Parathyroid adenoma (tissue), 2 donors: ENCODE results near the gene ULBP3.

Experiments used
- H2AFZ ChIP-seq: fragments of 300-600 bp; sonication (generic); one replicate; pipeline ENCODE4 v1.7.0; 2017; ENCODE audit warnings: antibody characterized with exemption, mild to moderate bottlenecking
- H3K27ac ChIP-seq: fragments of 300-600 bp; sonication (generic); one replicate; pipeline ENCODE4 v1.7.0; 2017
- H3K27me3 ChIP-seq: fragments of 300-600 bp; sonication (generic); one replicate; pipeline ENCODE4 v1.7.0; 2017; ENCODE audit warnings: low read length; ENCODE audit not compliant: control insufficient read depth, insufficient read depth
- H3K36me3 ChIP-seq: fragments of 300-600 bp; sonication (generic); one replicate; pipeline ENCODE4 v1.7.0; 2017; ENCODE audit warnings: low read length; ENCODE audit not compliant: control insufficient read depth, insufficient read depth
- H3K4me1 ChIP-seq: fragments of 300-600 bp; sonication (generic); one replicate; pipeline ENCODE4 v1.7.0; 2017; ENCODE audit warnings: control low read depth
- H3K4me2 ChIP-seq: fragments of 300-600 bp; sonication (generic); one replicate; pipeline ENCODE4 v1.7.0; 2017; ENCODE audit warnings: low read length
- H3K4me3 ChIP-seq: fragments of 300-600 bp; sonication (generic); one replicate; pipeline ENCODE4 v1.7.0; 2017; ENCODE audit warnings: low read depth, low read length
- H3K79me2 ChIP-seq: fragments of 300-600 bp; sonication (generic); one replicate; pipeline ENCODE4 v1.7.0; 2017; ENCODE audit warnings: control low read depth
- H3K9ac ChIP-seq: fragments of 300-600 bp; sonication (generic); one replicate; pipeline ENCODE4 v1.7.0; 2017; ENCODE audit warnings: mild to moderate bottlenecking
- H3K9me3 ChIP-seq: fragments of 300-600 bp; sonication (generic); one replicate; pipeline ENCODE4 v1.7.0; 2017; ENCODE audit warnings: low read length; ENCODE audit not compliant: control insufficient read depth
- TF ChIP-seq, protein P1 (sequence below): fragments of 300-600 bp; sonication (generic); IDR thresholded peaks from one replicate; pipeline ENCODE4 v1.7.0; 2017; ENCODE audit warnings: antibody characterized with exemption, mild to moderate bottlenecking
- donor health status: primary hyperparathyroidism.

Gene ULBP3

DNA sequence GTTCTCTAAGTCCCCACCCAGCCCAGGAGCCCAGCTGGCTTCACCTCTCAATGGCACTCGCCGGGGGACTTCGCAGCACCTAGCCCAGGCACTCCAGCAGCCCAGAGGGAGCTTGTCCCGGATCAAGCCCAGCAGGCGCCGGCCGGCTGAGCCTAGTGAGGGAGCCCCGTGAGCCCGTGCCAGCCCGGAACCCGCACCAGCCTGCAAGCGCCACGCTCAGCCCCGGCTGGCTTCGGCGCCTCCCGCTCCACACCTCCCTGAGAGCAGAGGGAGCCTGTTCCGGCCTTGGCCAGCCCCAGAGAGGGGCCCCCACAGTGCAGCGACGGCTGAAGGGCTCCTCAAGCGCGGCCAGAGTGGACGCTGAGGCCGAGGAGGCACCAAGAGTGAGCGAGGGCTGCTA is 46.8 kb upstream of the ULBP3 start:
- no peaks in the 10 kb centered on the region for H3K9me3 ChIP-seq
- no peak overlapping the region for H3K27ac ChIP-seq
- no peaks in the 10 kb centered on the region for H3K27me3 ChIP-seq
- H3K4me1 ChIP-seq = no peaks in the 10 kb centered on the region
- TF ChIP-seq, protein P1, sequence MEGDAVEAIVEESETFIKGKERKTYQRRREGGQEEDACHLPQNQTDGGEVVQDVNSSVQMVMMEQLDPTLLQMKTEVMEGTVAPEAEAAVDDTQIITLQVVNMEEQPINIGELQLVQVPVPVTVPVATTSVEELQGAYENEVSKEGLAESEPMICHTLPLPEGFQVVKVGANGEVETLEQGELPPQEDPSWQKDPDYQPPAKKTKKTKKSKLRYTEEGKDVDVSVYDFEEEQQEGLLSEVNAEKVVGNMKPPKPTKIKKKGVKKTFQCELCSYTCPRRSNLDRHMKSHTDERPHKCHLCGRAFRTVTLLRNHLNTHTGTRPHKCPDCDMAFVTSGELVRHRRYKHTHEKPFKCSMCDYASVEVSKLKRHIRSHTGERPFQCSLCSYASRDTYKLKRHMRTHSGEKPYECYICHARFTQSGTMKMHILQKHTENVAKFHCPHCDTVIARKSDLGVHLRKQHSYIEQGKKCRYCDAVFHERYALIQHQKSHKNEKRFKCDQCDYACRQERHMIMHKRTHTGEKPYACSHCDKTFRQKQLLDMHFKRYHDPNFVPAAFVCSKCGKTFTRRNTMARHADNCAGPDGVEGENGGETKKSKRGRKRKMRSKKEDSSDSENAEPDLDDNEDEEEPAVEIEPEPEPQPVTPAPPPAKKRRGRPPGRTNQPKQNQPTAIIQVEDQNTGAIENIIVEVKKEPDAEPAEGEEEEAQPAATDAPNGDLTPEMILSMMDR = no peak
- H3K9ac ChIP-seq = no peak overlapping the region
- no peak overlapping the region for H2AFZ ChIP-seq
- H3K4me3 ChIP-seq = no peak overlapping the region
- no peak overlapping the region for H3K4me2 ChIP-seq
- H3K79me2 ChIP-seq = no peaks in the 10 kb centered on the region
- no peaks in the 10 kb centered on the region for H3K36me3 ChIP-seq

DNA sequence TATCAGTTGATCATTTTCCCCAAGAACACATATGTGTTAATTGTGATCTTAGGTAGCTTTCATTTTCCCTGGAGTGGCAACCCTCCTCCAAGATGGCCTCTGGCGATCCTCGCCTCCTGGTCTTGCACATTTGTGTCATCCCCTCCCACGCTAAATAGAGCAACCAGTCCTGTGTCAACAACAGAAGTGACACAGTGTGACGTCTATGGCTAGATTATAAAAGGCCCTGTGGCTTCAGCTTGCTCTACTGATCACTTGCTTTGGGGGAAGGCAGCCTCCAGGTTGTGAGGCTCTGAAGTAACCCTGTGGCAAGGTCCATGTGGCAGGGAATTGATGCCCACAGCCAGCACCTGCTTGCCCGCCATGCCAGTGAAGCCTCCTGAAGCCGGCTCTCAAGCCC is 43.3 kb upstream of the ULBP3 start:
- H3K36me3 ChIP-seq = no peaks in the 10 kb centered on the region
- H3K9me3 ChIP-seq = no peaks in the 10 kb centered on the region
- H3K27me3 ChIP-seq = no peaks in the 10 kb centered on the region
- H3K27ac ChIP-seq = no peak overlapping the region
- H3K9ac ChIP-seq = no peak overlapping the region
- H3K4me3 ChIP-seq = no peak overlapping the region
- no peaks in the 10 kb centered on the region for H3K4me1 ChIP-seq
- no peaks in the 10 kb centered on the region for H3K79me2 ChIP-seq
- no peak overlapping the region for H3K4me2 ChIP-seq
- TF ChIP-seq, protein P1 = no peak
- H2AFZ ChIP-seq = no peak overlapping the region

DNA sequence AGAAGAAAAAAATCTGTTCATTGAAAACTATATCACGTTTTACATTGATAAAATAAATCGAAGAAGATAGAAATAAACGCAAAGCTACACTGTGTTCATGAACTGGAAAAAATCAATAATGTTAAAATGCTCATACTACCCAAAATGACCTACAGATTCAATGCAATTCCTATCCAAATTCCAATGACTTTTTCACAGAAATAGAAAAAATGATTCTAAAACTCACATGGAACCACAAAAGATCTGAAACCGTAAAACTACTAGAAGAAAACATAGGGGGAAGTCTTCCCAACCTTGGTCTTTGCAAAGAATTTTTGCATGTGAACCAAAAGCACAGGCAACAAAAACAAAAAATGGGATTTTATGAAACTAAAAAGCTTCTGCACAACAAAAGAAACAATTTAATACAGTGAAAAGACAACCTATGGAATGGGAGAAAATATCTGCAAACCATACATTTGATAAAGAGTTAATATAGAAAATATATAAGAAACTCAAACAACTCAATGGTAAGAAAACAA is 33.9 kb upstream of the ULBP3 start:
- TF ChIP-seq, protein P1 = no peak
- H3K36me3 ChIP-seq = no peaks in the 10 kb centered on the region
- no peaks in the 10 kb centered on the region for H3K9me3 ChIP-seq
- no peaks in the 10 kb centered on the region for H3K79me2 ChIP-seq
- no peaks in the 10 kb centered on the region for H3K4me1 ChIP-seq
- H2AFZ ChIP-seq = no peak overlapping the region
- no peak overlapping the region for H3K27ac ChIP-seq
- H3K27me3 ChIP-seq = no peaks in the 10 kb centered on the region
- no peak overlapping the region for H3K4me2 ChIP-seq
- no peak overlapping the region for H3K9ac ChIP-seq
- no peak overlapping the region for H3K4me3 ChIP-seq

DNA sequence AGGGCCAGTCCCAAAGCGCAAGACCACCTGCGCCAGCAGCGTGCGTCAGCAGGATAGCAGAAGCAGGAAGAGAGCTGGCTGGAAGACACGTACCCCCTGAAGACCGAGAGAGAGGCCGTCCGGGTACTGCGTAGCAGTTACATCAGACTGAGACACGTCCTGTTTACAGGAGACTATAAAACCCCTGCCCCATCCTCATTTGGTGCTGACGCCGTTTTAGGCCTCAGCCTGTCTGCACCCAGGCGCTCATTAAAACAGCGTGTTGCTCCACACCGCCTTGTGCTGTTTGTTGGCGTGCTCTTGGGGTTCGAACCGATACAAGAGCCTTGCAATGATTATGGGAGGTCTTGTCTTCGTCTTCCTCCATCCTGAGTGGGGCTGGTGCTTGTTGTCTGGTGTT is 31.8 kb upstream of the ULBP3 start:
- no peaks in the 10 kb centered on the region for H3K36me3 ChIP-seq

DNA sequence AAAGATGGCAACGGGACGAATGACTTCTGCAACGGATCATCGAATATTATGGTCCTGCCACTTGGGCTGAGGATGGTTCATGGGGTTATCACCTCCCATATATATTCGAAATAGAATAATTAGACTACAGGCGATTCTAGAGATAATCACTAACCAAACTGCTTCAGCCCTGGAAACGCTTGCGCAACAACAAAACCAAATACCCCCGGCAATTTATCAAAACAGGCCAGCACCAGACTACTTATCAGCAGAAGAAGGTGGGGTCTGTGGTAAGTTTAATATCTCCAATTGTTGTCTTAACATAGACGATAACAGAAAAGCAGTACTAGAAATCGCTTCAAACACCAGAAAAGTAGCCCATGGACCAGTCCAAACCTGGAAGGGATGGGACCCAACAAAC is 31.0 kb upstream of the ULBP3 start:
- TF ChIP-seq, protein P1 = no peak
- Histone ChIP-seq H3K9me3 (no peaks in the 10 kb centered on the region), H3K79me2 (no peaks in the 10 kb centered on the region), H3K27ac (no peak overlapping the region), H3K27me3 (no peaks in the 10 kb centered on the region), H2AFZ (no peak overlapping the region), H3K4me1 (no peaks in the 10 kb centered on the region), H3K36me3 (no peaks in the 10 kb centered on the region), H3K9ac (no peak overlapping the region), H3K4me3 (no peak overlapping the region), H3K4me2 (no peak overlapping the region)

More for the DNA sequence above, 31.8 kb upstream of the ULBP3 start:
- no peaks in the 10 kb centered on the region for H3K79me2 ChIP-seq
- no peak overlapping the region for H2AFZ ChIP-seq
- H3K4me1 ChIP-seq = no peaks in the 10 kb centered on the region
- no peak overlapping the region for H3K9ac ChIP-seq
- no peak overlapping the region for H3K4me3 ChIP-seq
- no peaks in the 10 kb centered on the region for H3K27me3 ChIP-seq
- H3K9me3 ChIP-seq = no peaks in the 10 kb centered on the region
- TF ChIP-seq, protein P1 = no peak
- no peak overlapping the region for H3K4me2 ChIP-seq
- no peak overlapping the region for H3K27ac ChIP-seq
